ENCODE measurements around the gene ZNF649.

ZNF649 gene

GRCh38 chr19:51931921-51932320 lies 27.1 kb upstream of the ZNF649 start:
- no peak for DNase-seq (ENCODE audit: low read depth)
- no peak overlapping the region for H3K4me3 ChIP-seq (ENCODE audit: low read depth, low read length)
- TF ChIP-seq POLR2A (IDR thresholded peaks at IDR 0.05; ENCODE audit: extremely low read depth, insufficient read length) (no peak), CTCF (IDR thresholded peaks at IDR 0.05; ENCODE audit: low read depth, low read length) (no peak), MAX (IDR thresholded peaks at IDR 0.05; ENCODE audit: low read depth, low read length) (no peak), MYC (IDR thresholded peaks at IDR 0.05; ENCODE audit: low read depth, low read length) (no peak)

GRCh38 chr19:51927859-51928258 lies 23.0 kb upstream of the ZNF649 start:
- DNase-seq (ENCODE audit: low read depth): no peak
- TF ChIP-seq POLR2A (IDR thresholded peaks at IDR 0.05; ENCODE audit: extremely low read depth, insufficient read length): no peak
- no peak for TF ChIP-seq MYC (IDR thresholded peaks at IDR 0.05; ENCODE audit: low read depth, low read length)
- TF ChIP-seq CTCF (IDR thresholded peaks at IDR 0.05; ENCODE audit: low read depth, low read length): no peak
- TF ChIP-seq MAX (IDR thresholded peaks at IDR 0.05; ENCODE audit: low read depth, low read length): no peak
- peak overlapping the region; percentile 91 for H3K4me3 ChIP-seq (ENCODE audit: low read depth, low read length)

- DNase-seq (ENCODE audit: low read depth): peak; percentile 94
- peak within 1 kb of the TSS; percentile 91 for H3K4me3 ChIP-seq (ENCODE audit: low read depth, low read length)
- no peak for TF ChIP-seq POLR2A (IDR thresholded peaks at IDR 0.05; ENCODE audit: extremely low read depth, insufficient read length)
- no peak; the same call in 1 of the 2 replicates for TF ChIP-seq MYC (IDR thresholded peaks at IDR 0.05; ENCODE audit: low read depth, low read length)
- no peak for TF ChIP-seq CTCF (IDR thresholded peaks at IDR 0.05; ENCODE audit: low read depth, low read length)
- TF ChIP-seq MAX (IDR thresholded peaks at IDR 0.05; ENCODE audit: low read depth, low read length): peak; percentile 89
Observed at GRCh38 chr19:51926784-51927741, 22.2 kb upstream of the ZNF649 start, which contains the start of gene ZNF613. ZNF613 (plus strand) TSS chr19:51927472; CDS start chr19:51936221, 8,749 bp downstream.

GRCh38 chr19:51926426-51926783 lies 21.6 kb upstream of the ZNF649 start:
- no peak for DNase-seq (ENCODE audit: low read depth)
- no peak overlapping the region for H3K4me3 ChIP-seq (ENCODE audit: low read depth, low read length)
- TF ChIP-seq MYC (IDR thresholded peaks at IDR 0.05; ENCODE audit: low read depth, low read length): no peak
- TF ChIP-seq MAX (IDR thresholded peaks at IDR 0.05; ENCODE audit: low read depth, low read length): no peak
- TF ChIP-seq CTCF (IDR thresholded peaks at IDR 0.05; ENCODE audit: low read depth, low read length): no peak
- TF ChIP-seq POLR2A (IDR thresholded peaks at IDR 0.05; ENCODE audit: extremely low read depth, insufficient read length): no peak

- DNase-seq (ENCODE audit: low read depth): no peak
- H3K4me3 ChIP-seq (ENCODE audit: low read depth, low read length): no peak overlapping the region
- no peak for TF ChIP-seq MYC (IDR thresholded peaks at IDR 0.05; ENCODE audit: low read depth, low read length)
- TF ChIP-seq POLR2A (IDR thresholded peaks at IDR 0.05; ENCODE audit: extremely low read depth, insufficient read length): no peak
- no peak for TF ChIP-seq CTCF (IDR thresholded peaks at IDR 0.05; ENCODE audit: low read depth, low read length)
- TF ChIP-seq MAX (IDR thresholded peaks at IDR 0.05; ENCODE audit: low read depth, low read length): no peak
Observed at GRCh38 chr19:51921949-51922348, 17.1 kb upstream of the ZNF649 start.

Measured in NB4 (cell line).